BLaER1 (cell line): ENCODE measurements around the gene UBE2L3.
"Not testable (repeated sequence)": the region's sequence is repeated elsewhere in the genome, so short reads cannot be mapped to it uniquely, and the experiment has no call there.

Experiments used
- H3K27ac ChIP-seq: shearing (Covaris generic); formaldehyde crosslinking; 2 replicates; pipeline ENCODE4 v1.8.1; 2022
- H3K27me3 ChIP-seq: shearing (Covaris generic); formaldehyde crosslinking; 2 replicates; pipeline ENCODE4 v1.8.1; 2022
- H3K36me3 ChIP-seq: shearing (Covaris generic); formaldehyde crosslinking; 2 replicates; pipeline ENCODE4 v1.8.1; 2022
- H3K4me1 ChIP-seq: shearing (Covaris generic); formaldehyde crosslinking; 2 replicates; pipeline ENCODE4 v1.8.1; 2022
- H3K4me2 ChIP-seq: shearing (Covaris generic); formaldehyde crosslinking; 2 replicates; pipeline ENCODE4 v1.8.1; 2022
- H3K4me3 ChIP-seq: shearing (Covaris generic); formaldehyde crosslinking; 2 replicates; pipeline ENCODE4 v1.8.1; 2022
- H3K9ac ChIP-seq: shearing (Covaris generic); formaldehyde crosslinking; 2 replicates; pipeline ENCODE4 v1.8.1; 2022
- H3K9me3 ChIP-seq: shearing (Covaris generic); formaldehyde crosslinking; 2 replicates; pipeline ENCODE4 v1.8.1; 2022
- H4K20me1 ChIP-seq: shearing (Covaris generic); formaldehyde crosslinking; 2 replicates; pipeline ENCODE4 v1.8.1; 2022
- Cebpa-rat ChIP-seq: shearing (Covaris generic); IDR thresholded peaks from 2 replicates; pipeline ENCODE4 v1.8.1; 2022

UBE2L3 gene

DNA sequence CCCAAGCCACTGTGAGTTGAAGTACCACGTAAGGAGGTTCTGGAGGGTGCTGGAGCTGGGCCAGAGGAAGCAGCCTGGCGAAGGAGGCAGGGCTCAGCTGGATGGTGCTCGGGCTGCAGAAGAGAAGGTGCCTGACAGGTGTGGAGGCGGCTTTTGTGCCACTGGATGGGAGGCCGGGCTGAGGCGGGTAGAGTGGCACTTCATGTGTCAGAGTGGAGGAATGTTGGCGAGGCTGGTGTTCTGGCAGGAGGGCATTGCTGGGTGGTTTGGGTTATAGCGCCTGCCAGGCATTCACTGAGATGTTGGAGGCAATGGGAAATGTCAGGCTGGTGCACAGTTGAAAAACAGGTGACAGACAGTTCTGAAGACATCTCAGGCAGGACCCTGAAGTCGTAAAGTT is 24.2 kb downstream of the UBE2L3 start:
- no peaks in the 10 kb centered on the region for H3K27me3 ChIP-seq
- no peaks in the 10 kb centered on the region; the same call in 1 of the 2 replicates for H3K9me3 ChIP-seq
- H3K4me3 ChIP-seq: no peak overlapping the region
- H3K9ac ChIP-seq: peak overlapping the region; percentile 45; the same call in 1 of the 2 replicates
- no peak for TF ChIP-seq Cebpa-rat
- H4K20me1 ChIP-seq: peaks cover 100% of the 10 kb centered on the region
- peaks cover 85% of the 10 kb centered on the region for H3K36me3 ChIP-seq
- H3K4me1 ChIP-seq: peaks cover 42% of the 10 kb centered on the region
- no peak overlapping the region for H3K27ac ChIP-seq
- H3K4me2 ChIP-seq: peak overlapping the region; percentile 63

DNA sequence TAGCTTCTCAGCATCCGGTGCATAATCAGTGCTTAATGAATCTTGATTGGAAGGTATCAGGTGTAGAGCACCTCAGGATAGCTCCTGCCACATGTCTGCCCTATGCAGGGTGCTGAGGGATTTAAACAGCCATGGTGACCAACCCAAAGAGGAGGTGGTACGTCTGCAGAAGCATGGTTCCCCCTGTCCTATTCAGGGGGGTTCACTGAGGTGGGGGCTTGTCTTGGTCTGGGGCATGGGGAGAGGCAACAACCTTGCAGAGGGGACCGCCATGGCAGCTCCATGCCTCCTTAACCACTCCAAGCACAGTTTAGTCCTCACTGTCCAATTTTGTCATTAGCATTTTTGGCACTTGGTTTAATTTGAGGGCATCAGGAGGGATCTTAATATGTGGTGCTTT is 24.9 kb downstream of the UBE2L3 start:
- Histone ChIP-seq H3K27ac (no peak overlapping the region), H4K20me1 (peaks cover 100% of the 10 kb centered on the region), H3K4me2 (no peak overlapping the region), H3K9ac (no peak overlapping the region), H3K4me3 (no peak overlapping the region), H3K4me1 (peaks cover 39% of the 10 kb centered on the region), H3K9me3 (no peaks in the 10 kb centered on the region; the same call in 1 of the 2 replicates), H3K36me3 (peaks cover 86% of the 10 kb centered on the region), H3K27me3 (no peaks in the 10 kb centered on the region)
- no peak for TF ChIP-seq Cebpa-rat

DNA sequence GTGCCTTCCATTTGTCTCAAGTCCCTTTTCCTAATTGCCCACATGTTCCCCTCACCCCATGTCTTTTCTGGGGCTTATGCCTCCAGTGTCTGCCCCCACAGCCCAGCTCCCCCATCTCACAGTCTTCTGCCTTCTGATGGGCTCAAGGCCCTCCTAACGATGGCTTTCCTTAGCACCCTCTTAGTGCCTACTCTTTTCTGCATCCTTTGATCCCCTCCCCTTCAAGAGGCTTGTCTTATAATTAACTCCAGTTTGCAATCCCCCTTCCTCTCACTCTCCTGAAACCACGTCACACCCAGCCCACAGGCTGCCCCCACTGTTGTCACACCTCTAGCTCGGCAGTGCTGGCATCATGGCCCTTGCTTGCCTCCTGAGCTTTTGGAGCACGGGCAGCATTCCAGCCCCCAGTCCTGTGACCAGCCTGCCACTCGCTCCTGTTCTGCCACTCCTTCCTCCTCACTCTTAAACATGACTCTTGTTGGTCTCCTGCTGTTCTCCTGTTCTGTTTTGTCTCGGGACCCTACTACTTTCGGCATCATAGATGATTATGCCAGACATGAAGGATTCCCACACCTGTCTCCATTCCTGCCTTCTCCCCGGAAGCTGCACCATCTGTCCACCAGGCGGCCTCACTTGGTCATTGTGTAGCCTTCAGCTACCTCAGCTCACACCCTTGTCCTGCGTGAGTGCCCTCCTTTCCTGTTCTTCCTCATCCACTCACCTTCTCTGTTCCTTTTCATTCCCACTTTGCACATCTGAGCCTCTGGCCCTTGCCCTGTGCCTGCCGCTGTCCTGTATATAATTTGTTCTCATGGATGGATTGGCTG is 26.1 kb downstream of the UBE2L3 start:
- Histone ChIP-seq H3K27me3 (no peaks in the 10 kb centered on the region), H4K20me1 (peaks cover 100% of the 10 kb centered on the region), H3K4me2 (no peak overlapping the region), H3K4me1 (peaks cover 28% of the 10 kb centered on the region), H3K4me3 (no peak overlapping the region), H3K36me3 (peaks cover 91% of the 10 kb centered on the region), H3K27ac (no peak overlapping the region), H3K9me3 (no peaks in the 10 kb centered on the region; the same call in 1 of the 2 replicates), H3K9ac (no peak overlapping the region)
- no peak for TF ChIP-seq Cebpa-rat

DNA sequence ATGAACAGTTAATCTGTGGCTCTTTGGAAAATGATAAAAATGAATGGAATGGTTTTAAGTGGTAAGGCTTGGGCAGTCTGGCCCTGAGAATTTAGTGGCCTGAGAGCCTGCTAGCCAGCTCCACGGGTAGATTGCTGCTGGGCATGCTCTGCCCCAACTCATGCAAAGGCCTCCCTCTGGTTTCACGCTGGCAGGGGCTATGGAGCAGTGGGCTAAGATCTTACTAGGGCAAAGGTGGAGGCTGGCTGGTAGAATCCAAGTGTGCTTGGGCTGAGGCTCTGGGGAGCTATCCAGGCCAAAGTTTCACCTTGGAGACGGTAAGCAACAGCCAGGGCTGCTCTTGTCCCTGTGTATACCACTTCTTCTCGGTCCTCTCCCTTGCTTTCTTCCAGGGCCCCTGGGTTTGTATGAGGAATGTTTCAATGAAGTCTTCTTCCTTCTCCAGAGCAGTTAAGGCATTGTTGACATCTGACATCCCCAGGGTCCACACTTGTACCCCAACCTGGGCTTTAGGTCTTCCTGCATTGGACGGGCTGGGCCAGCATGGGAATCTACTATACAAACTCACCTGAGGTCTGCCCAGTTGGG is 27.4 kb downstream of the UBE2L3 start:
- H3K36me3 ChIP-seq: peaks cover 93% of the 10 kb centered on the region
- no peak for TF ChIP-seq Cebpa-rat
- peaks cover 20% of the 10 kb centered on the region for H3K4me1 ChIP-seq
- H3K4me2 ChIP-seq: no peak overlapping the region
- H3K4me3 ChIP-seq: no peak overlapping the region
- no peaks in the 10 kb centered on the region; the same call in 1 of the 2 replicates for H3K9me3 ChIP-seq
- H3K27ac ChIP-seq: no peak overlapping the region
- H3K9ac ChIP-seq: no peak overlapping the region
- H3K27me3 ChIP-seq: no peaks in the 10 kb centered on the region
- H4K20me1 ChIP-seq: peaks cover 100% of the 10 kb centered on the region

DNA sequence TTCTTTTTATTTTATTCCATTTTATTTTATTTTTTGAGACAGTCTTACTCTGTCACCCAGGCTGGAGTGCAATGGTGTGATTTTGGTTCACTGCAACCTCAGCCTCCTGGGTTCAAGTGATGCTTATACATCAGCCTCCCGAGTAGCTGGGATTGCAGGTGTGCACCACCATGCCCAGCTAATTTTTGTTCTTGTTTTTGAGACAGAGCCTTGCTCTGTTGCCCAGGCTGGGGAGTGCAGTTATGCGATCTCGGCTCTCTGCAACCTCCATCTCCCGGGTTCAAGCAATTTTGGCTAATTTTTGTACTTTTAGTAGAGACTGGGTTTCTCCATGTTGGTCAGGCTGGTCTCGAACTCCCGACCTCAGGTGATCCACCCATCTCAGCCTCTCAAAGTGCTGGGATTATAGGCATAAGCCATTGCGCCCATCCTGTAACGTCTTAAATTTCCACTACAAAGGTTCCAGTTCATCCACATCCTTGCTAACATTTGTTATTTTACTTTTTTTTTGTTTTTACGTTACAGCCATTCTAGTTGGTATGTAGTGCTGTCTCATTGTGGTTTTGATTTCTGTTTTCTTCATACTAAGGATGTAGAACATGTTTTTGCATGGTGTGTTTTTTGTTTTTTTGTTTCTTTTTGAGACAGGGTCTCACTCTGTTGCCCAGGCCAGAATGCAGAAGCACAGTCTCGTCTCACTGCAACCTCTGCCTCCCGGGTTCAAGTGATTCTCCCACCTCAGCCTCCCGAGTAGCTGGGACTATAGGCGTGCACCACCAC is 29.0 kb downstream of the UBE2L3 start:
- peaks cover 96% of the 10 kb centered on the region for H3K36me3 ChIP-seq
- not testable (repeated sequence) for H3K9me3 ChIP-seq, H3K4me2 ChIP-seq, H3K4me3 ChIP-seq, H3K9ac ChIP-seq, H3K4me1 ChIP-seq, H3K27ac ChIP-seq, H3K27me3 ChIP-seq
- H4K20me1 ChIP-seq: peaks cover 100% of the 10 kb centered on the region

DNA sequence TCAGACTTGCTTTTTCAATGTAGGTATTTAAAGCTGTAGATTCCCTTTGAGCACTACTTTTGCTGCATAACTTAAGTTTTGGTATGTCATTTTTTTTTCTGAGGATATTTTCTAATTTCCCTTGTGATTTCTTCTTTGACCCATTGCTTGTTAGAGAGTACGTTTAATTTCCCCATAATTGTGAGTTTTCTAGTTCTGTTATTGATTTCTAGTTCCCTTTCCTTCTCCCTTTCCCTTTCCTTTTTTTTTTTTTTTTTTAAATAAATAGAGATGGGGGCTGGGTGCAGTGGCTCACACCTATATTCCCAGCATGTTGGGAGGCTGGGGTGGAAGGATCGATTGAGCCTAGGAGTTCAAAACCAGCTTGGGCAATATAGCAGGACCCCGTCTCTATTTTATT is 30.8 kb downstream of the UBE2L3 start:
- H3K27me3 ChIP-seq: no peaks in the 10 kb centered on the region
- H3K9me3 ChIP-seq: no peaks in the 10 kb centered on the region; the same call in 1 of the 2 replicates
- no peaks in the 10 kb centered on the region for H3K4me1 ChIP-seq
- no peak overlapping the region for H3K4me3 ChIP-seq
- H4K20me1 ChIP-seq: peaks cover 100% of the 10 kb centered on the region
- no peak overlapping the region for H3K4me2 ChIP-seq
- H3K27ac ChIP-seq: no peak overlapping the region
- TF ChIP-seq Cebpa-rat: no peak
- H3K9ac ChIP-seq: no peak overlapping the region
- peaks cover 93% of the 10 kb centered on the region for H3K36me3 ChIP-seq

DNA sequence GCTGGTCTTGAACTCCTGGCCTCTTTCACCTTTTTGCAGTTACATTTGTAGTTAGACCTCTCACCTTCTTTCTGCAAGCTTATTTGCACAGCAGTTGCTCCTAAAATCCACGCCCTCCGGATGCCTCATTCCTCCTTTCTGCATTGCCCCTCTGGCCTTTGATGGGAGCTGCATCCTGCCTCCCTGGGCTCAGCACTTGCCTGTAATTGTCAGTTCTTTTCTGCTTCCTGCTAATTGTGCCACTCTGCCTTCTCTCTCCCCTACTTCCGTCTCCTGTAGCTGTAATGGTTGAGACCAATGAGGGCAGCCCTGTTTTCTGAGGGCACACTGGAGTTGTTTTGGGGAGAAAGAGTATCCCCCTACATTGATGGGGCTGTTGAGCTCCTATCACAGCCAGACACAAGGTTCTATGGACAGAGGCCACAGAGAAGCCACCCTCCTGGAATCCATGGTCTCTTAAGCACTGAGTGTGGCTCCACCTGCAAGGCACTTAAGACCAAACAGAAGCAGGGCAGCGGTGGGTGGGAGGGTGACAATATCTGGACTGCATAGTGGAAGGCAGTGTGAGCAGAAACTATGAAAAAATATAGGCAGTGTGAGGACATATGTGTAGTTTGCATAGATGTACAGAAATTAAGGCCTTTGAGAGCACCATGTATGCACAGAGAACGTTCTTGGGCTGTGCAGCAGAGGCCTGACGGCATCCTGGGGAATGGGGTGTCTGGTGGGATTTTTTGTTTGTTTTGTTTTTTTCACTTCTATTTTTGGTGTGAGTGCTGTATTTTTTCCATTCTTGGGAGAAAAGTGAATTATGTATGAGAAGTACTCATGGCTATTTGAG is 31.8 kb downstream of the UBE2L3 start:
- Histone ChIP-seq H4K20me1 (peaks cover 100% of the 10 kb centered on the region), H3K9me3 (no peaks in the 10 kb centered on the region; the same call in 1 of the 2 replicates), H3K4me3 (no peak overlapping the region), H3K9ac (no peak overlapping the region), H3K36me3 (peaks cover 87% of the 10 kb centered on the region), H3K4me1 (0 out of 2 replicates have a peak, but pooled peaks cover 4% of the 10 kb centered on the region), H3K27me3 (no peaks in the 10 kb centered on the region), H3K4me2 (no peak overlapping the region), H3K27ac (no peak overlapping the region)
- no peak for TF ChIP-seq Cebpa-rat

DNA sequence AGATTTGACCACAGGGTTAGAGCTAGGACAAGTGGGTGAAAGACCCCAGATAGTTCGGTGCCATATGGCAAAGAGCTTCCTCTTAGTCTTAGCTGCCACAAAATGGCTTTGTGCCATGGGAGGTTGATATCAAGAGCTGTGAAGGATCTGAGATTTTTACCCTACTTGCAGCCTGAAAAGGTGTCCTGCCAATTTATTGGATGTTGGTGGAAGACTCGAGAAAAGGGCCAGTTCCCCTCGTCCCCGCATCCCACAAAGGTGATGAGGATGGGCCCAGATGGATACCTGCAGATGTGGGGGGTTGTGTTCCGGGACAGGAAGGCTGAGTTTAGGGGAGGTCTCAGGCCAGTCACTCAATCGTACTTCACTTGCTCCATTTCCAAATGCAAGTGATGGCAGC is 35.1 kb downstream of the UBE2L3 start:
- no peak overlapping the region for H3K27ac ChIP-seq
- no peaks in the 10 kb centered on the region for H3K27me3 ChIP-seq
- H3K4me1 ChIP-seq: 0 out of 2 replicates have a peak, but pooled peaks cover 5% of the 10 kb centered on the region
- H3K9ac ChIP-seq: no peak overlapping the region
- H3K9me3 ChIP-seq: no peaks in the 10 kb centered on the region
- peaks cover 86% of the 10 kb centered on the region for H3K36me3 ChIP-seq
- no peak overlapping the region for H3K4me2 ChIP-seq
- H3K4me3 ChIP-seq: no peak overlapping the region
- TF ChIP-seq Cebpa-rat: no peak
- peaks cover 100% of the 10 kb centered on the region for H4K20me1 ChIP-seq

DNA sequence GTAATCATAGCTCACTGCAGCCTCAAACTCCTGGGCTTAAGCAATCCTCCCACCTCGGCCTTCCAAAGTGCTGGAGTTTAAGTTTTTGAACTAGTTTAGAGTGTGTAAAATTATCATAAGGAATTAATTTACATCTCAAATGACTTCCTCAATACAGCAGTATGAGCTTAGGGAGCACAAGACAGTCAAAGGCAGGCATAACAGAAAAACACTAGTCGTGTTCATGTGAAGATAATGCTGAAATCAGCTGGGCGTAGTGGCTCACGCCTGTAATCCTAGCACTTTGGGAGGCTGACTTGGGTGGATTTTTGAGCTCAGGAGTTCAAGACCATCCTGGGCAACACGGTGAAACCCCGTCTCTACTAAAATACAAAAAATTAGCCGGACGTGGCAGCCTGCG is 36.5 kb downstream of the UBE2L3 start:
- no peak overlapping the region for H3K4me3 ChIP-seq
- 0 out of 2 replicates have a peak, but pooled peaks cover 5% of the 10 kb centered on the region for H3K4me1 ChIP-seq
- H3K9me3 ChIP-seq: no peaks in the 10 kb centered on the region
- no peak for TF ChIP-seq Cebpa-rat
- H3K27me3 ChIP-seq: no peaks in the 10 kb centered on the region
- H3K27ac ChIP-seq: no peak overlapping the region
- H3K4me2 ChIP-seq: no peak overlapping the region
- H3K9ac ChIP-seq: no peak overlapping the region
- peaks cover 87% of the 10 kb centered on the region for H3K36me3 ChIP-seq
- peaks cover 100% of the 10 kb centered on the region for H4K20me1 ChIP-seq
